Gastroesophageal sphincter (tissue), 4 donors: Measurements from ENCODE around the gene HOMEZ. TPM values are rescaled to one million over a fixed set of nuclear protein-coding genes. Genes with fewer than 3 reads are reported as not detected.

ENCODE experiments used
- ATAC-seq: fragments of 150-250 bp; one replicate; pipeline ENCODE4 v1.9.1; 2016; ENCODE audit warnings: mild to moderate bottlenecking, moderate library complexity
- H3K27ac ChIP-seq, 4 donors: fragments of 200-600 bp; sonication (generic) in 3 of 4; 1 replicate in 3 of 4; 2 replicates in 1 of 4; pipeline ENCODE4 v1.5.1; 2016 to 2019
- H3K27me3 ChIP-seq: fragments of 200-600 bp; sonication (generic); one replicate; pipeline ENCODE4 v1.5.1; 2019
- H3K36me3 ChIP-seq, 2 donors: fragments of 200-600 bp; sonication (generic); one replicate each; pipeline ENCODE4 v1.5.1; 2019; ENCODE audit warnings: control low read depth in 1 of 2
- H3K4me1 ChIP-seq, 3 donors: fragments of 200-600 bp; sonication (generic); 1 replicate in 2 of 3; 2 replicates in 1 of 3; pipeline ENCODE4 v1.5.1; 2016 to 2019; ENCODE audit warnings: control low read depth in 2 of 3
- H3K4me3 ChIP-seq, 2 donors: fragments of 200-600 bp; sonication (generic); one replicate each; pipeline ENCODE4 v1.5.1; 2019; ENCODE audit warnings: mild to moderate bottlenecking in 1 of 2, moderate library complexity in 1 of 2
- H3K9me3 ChIP-seq, 3 donors: fragments of 200-600 bp; sonication (generic); one replicate each; pipeline ENCODE4 v1.5.1; 2017 to 2019; ENCODE audit warnings: control low read depth in 2 of 3
- CTCF ChIP-seq, 4 experiments: fragments of 200-600 bp in 2 of 4; fragments of 450-650 bp in 2 of 4; sonication (generic) in 1 of 4; IDR thresholded peaks; one replicate each; pipeline ENCODE4 v1.5.1; 2017 to 2019; ENCODE audit warnings: antibody characterized with exemption in 4 of 4, mild to moderate bottlenecking in 2 of 4, moderate library complexity in 2 of 4
- EP300 ChIP-seq: sonication (generic); formaldehyde crosslinking; IDR thresholded peaks from one replicate; pipeline ENCODE4 v1.6.1; 2017; ENCODE audit warnings: antibody characterized with exemption, mild to moderate bottlenecking
- POLR2A ChIP-seq, 2 donors: fragments of 450-650 bp; IDR thresholded peaks; one replicate each; pipeline ENCODE4 v1.6.1; 2017; ENCODE audit warnings: antibody characterized with exemption in 2 of 2, mild to moderate bottlenecking in 2 of 2, moderate library complexity in 1 of 2
- POLR2AphosphoS5 ChIP-seq: sonication (generic); formaldehyde crosslinking; IDR thresholded peaks from one replicate; pipeline ENCODE4 v1.6.1; 2017; ENCODE audit warnings: antibody characterized with exemption
- WGBS, 2 donors: methylation state at CpG; one replicate each; pipeline ENCODE4 v1.1.5; 2018; ENCODE audit warnings: low coverage in 1 of 2; 5-methylcytosine and 5-hydroxymethylcytosine counted together
- total RNA-seq, 4 donors: library from RNA; depleted of rRNA; stranded (reverse); fragments of >200 nt; gene quantifications; one replicate each; pipeline ENCODE4 v1.1.0, GENCODE V29; 2016

HOMEZ gene
- total RNA-seq, 4 donors from 2014 or later = 7.5 to 11.3 (median 9.4) TPM

GRCh38 chr14:23310546-23310945 is 24.6 kb upstream of the HOMEZ start:
- peaks cover 0 to 52% of the 10 kb centered on the region in 2 donors for H3K36me3 ChIP-seq
- peaks cover 0 to 48% (median 24%) of the 10 kb centered on the region in 3 donors for H3K4me1 ChIP-seq
- 100% methylated on average over 1 of the region's 1 CpG; no CpG with 5 or more reads in 1 of the 2 donors for whole genome bisulfite sequencing, 2 donors
- no peak overlapping the region for H3K27ac ChIP-seq
- TF ChIP-seq POLR2AphosphoS5 (no peak), POLR2A (IDR thresholded peaks at IDR 0.05) (no peak)
- H3K4me3 ChIP-seq = no peak overlapping the region
- H3K9me3 ChIP-seq = no peaks in the 10 kb centered on the region
- H3K27me3 ChIP-seq = no peaks in the 10 kb centered on the region
- no peak for ATAC-seq

- H3K9me3 ChIP-seq = no peaks in the 10 kb centered on the region
- ATAC-seq = no peak
- H3K36me3 ChIP-seq = peaks cover 0 to 52% of the 10 kb centered on the region in 2 donors
- TF ChIP-seq POLR2A (IDR thresholded peaks at IDR 0.05) = no peak
- 69 to 80% methylated on average over 6 to 12 of the region's 17 CpGs for WGBS, 2 donors
- no peaks in the 10 kb centered on the region for H3K27me3 ChIP-seq
- H3K27ac ChIP-seq = peak overlapping the region in 2 of 4 donors; percentile 90
- no peak overlapping the region for H3K4me3 ChIP-seq
- H3K4me1 ChIP-seq = peaks cover 0 to 55% (median 24%) of the 10 kb centered on the region in 3 donors
Observed at GRCh38 chr14:23308721-23309445, 23.0 kb upstream of the HOMEZ start.

GRCh38 chr14:23307687-23308644 is 22.0 kb upstream of the HOMEZ start:
- peak overlapping the region in 3 of 4 donors; percentile 90 to 95 (median 90) for H3K27ac ChIP-seq

GRCh38 chr14:23307146-23307530 is 21.2 kb upstream of the HOMEZ start:
- 0 to 5% methylated on average over 3 to 5 of the region's 5 CpGs for WGBS, 2 donors
- Histone ChIP-seq H3K4me1 (peaks cover 0 to 67% (median 24%) of the 10 kb centered on the region in 3 donors), H3K36me3 (peaks cover 0 to 46% of the 10 kb centered on the region in 2 donors), H3K9me3 (no peaks in the 10 kb centered on the region), H3K27me3 (no peaks in the 10 kb centered on the region), H3K27ac (peak overlapping the region; percentile 57 to 95 (median 90)), H3K4me3 (peak overlapping the region; percentile 51 to 81)
- ATAC-seq = no peak
- no peak for TF ChIP-seq EP300

More at GRCh38 chr14:23307687-23308644, 22.0 kb upstream of the HOMEZ start:
- 75% methylated on average over 12 of the region's 22 CpGs; no CpG with 5 or more reads in 1 of the 2 donors for WGBS, 2 donors
- no peaks in the 10 kb centered on the region for H3K27me3 ChIP-seq
- H3K4me1 ChIP-seq = peaks cover 0 to 62% (median 24%) of the 10 kb centered on the region in 3 donors
- no peaks in the 10 kb centered on the region for H3K9me3 ChIP-seq
- peak overlapping the region in 1 of 2 donors; percentile 81 for H3K4me3 ChIP-seq
- TF ChIP-seq POLR2A (IDR thresholded peaks at IDR 0.05) (no peak), CTCF (IDR thresholded peaks at IDR 0.05) (no peak)
- no peak for ATAC-seq
- H3K36me3 ChIP-seq = peaks cover 0 to 52% of the 10 kb centered on the region in 2 donors

- WGBS, 2 donors = 0 to 1% methylated on average over 8 to 10 of the region's 24 CpGs
- peak within 1 kb of the TSS; percentile 57 to 95 (median 90) for H3K27ac ChIP-seq
- peak; percentile 69 for ATAC-seq
Observed at GRCh38 chr14:23306412-23307145, 20.6 kb upstream of the HOMEZ start, which contains the start of gene BCL2L2. Gene BCL2L2 (plus strand): TSS chr14:23306833. CDS start chr14:23307768, 935 bp downstream.

GRCh38 chr14:23302290-23303225 is 16.6 kb upstream of the HOMEZ start, which contains the start of gene PPP1R3E:
Gene PPP1R3E (minus strand): TSS chr14:23302859. CDS start chr14:23302576, 283 bp downstream.
- TF ChIP-seq CTCF (IDR thresholded peaks at IDR 0.05) (no peak), POLR2AphosphoS5 (peak; percentile 19), POLR2A (IDR thresholded peaks at IDR 0.05) (no peak), EP300 (no peak)
- Histone ChIP-seq H3K4me1 (peaks cover 5 to 59% (median 16%) of the 10 kb centered on the region in 3 donors), H3K27me3 (no peaks in the 10 kb centered on the region), H3K36me3 (peaks cover 0 to 17% of the 10 kb centered on the region in 2 donors), H3K4me3 (peak within 1 kb of the TSS; percentile 41 to 81), H3K9me3 (no peaks in the 10 kb centered on the region), H3K27ac (peak within 1 kb of the TSS; percentile 86 to 99 (median 98))
- 11 to 22% methylated on average over 7 to 13 of the region's 81 CpGs for WGBS, 2 donors
- ATAC-seq = peak; percentile 35

More at GRCh38 chr14:23306412-23307145, 20.6 kb upstream of the HOMEZ start, which contains the start of gene BCL2L2:
- peak within 1 kb of the TSS; percentile 51 to 81 for H3K4me3 ChIP-seq
- H3K36me3 ChIP-seq = peaks cover 0 to 40% of the 10 kb centered on the region in 2 donors
- no peaks in the 10 kb centered on the region for H3K9me3 ChIP-seq
- H3K27me3 ChIP-seq = no peaks in the 10 kb centered on the region
- no peak for TF ChIP-seq EP300
- TF ChIP-seq POLR2AphosphoS5 = peak; percentile 82
- TF ChIP-seq POLR2A (IDR thresholded peaks at IDR 0.05) = peak; percentile 28 to 63
- H3K4me1 ChIP-seq = peaks cover 0 to 67% (median 24%) of the 10 kb centered on the region in 3 donors
